Uterus (tissue), 4 donors: ENCODE measurements around the gene TSPAN9. TPM values are rescaled to one million over a fixed set of nuclear protein-coding genes. Genes with fewer than 3 reads are reported as not detected.

Experiments
- DNase-seq, 2 donors: peaks; one replicate each; pipeline ENCODE4 v3.0.0-alpha.2; 2019 to 2020
- H3K27ac ChIP-seq, 2 donors: fragments of 200-600 bp; sonication (generic); 1 replicate in 1 of 2; 2 replicates in 1 of 2; pipeline ENCODE4 v1.5.1; 2016 to 2018
- H3K27me3 ChIP-seq, 2 donors: fragments of 200-600 bp; sonication (generic); one replicate each; pipeline ENCODE4 v1.5.1; 2018 to 2019; ENCODE audit warnings: control low read depth in 1 of 2
- H3K36me3 ChIP-seq, 2 donors: fragments of 200-600 bp; sonication (generic); one replicate each; pipeline ENCODE4 v1.5.1; 2019; ENCODE audit warnings: control low read depth in 1 of 2
- H3K4me1 ChIP-seq, 2 donors: fragments of 200-600 bp; sonication (generic); one replicate each; pipeline ENCODE4 v1.5.1; 2018 to 2019; ENCODE audit warnings: control low read depth in 1 of 2
- H3K4me3 ChIP-seq, 2 donors: fragments of 200-600 bp; sonication (generic); 1 replicate in 1 of 2; 2 replicates in 1 of 2; pipeline ENCODE4 v1.5.1; 2018 to 2019; ENCODE audit warnings: mild to moderate bottlenecking in 1 of 2
- H3K9me3 ChIP-seq, 2 donors: fragments of 200-600 bp; sonication (generic); one replicate each; pipeline ENCODE4 v1.5.1; 2019; ENCODE audit warnings: control low read depth in 1 of 2
- POLR2A ChIP-seq, 2 donors: fragments of 450-650 bp; IDR thresholded peaks; one replicate each; pipeline ENCODE4 v1.6.1; 2016; ENCODE audit warnings: antibody characterized with exemption in 2 of 2, mild to moderate bottlenecking in 1 of 2, moderate library complexity in 1 of 2
- intact Hi-C: fragments of 100-400 bp; cut with DNase I; formaldehyde crosslinking; loops from one replicate; pipeline ENCODE4 v1.15.1; 2023; ENCODE audit warnings: low total_unique reads
- total RNA-seq, 4 donors: library from RNA; depleted of rRNA in 3 of 4; stranded (reverse); fragments of >200 nt in 3 of 4; gene quantifications; one replicate each; pipeline versions ENCODE4 v1.1.0 to v1.2.4, GENCODE V29; 2014 to 2023
- TF ChIP-seq, protein P1 (sequence below), 4 experiments: fragments of 200-600 bp in 2 of 4; fragments of 450-650 bp in 2 of 4; sonication (generic) in 2 of 4; IDR thresholded peaks; one replicate each; pipeline ENCODE4 v1.5.1; 2016 to 2019; ENCODE audit warnings: antibody characterized with exemption in 4 of 4, mild to moderate bottlenecking in 2 of 4, moderate library complexity in 1 of 4
- donor health status: DM: yes; HTN: yes; CAD: no.

Gene TSPAN9
- total RNA-seq, 4 donors from 2014 or later = 47.9 to 106 (median 65.1) TPM

DNA sequence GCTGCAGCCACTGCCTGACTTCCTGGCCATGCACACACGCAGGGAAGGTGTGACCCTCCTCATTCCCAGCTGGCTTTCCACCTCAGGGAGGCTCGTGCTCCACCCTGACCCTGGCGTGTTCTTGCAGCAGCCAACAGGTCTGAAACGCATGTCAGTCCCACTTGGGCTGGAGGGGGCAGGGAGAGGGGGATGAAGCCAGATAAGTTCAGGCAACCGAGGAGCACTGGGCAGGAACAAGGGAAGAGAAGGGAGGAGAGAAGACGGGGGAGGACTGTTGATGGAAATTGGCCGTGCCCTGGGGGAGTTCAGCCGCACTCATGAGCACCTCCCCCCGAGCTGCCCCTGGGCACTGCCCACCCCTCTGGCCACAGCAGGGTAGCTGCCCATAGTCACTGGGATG, 231.4 kb downstream of the TSPAN9 start:
- no peaks in the 10 kb centered on the region for H3K4me1 ChIP-seq
- H3K27ac ChIP-seq = no peak overlapping the region
- TF ChIP-seq POLR2A (IDR thresholded peaks at IDR 0.05) = no peak
- TF ChIP-seq, protein P1, sequence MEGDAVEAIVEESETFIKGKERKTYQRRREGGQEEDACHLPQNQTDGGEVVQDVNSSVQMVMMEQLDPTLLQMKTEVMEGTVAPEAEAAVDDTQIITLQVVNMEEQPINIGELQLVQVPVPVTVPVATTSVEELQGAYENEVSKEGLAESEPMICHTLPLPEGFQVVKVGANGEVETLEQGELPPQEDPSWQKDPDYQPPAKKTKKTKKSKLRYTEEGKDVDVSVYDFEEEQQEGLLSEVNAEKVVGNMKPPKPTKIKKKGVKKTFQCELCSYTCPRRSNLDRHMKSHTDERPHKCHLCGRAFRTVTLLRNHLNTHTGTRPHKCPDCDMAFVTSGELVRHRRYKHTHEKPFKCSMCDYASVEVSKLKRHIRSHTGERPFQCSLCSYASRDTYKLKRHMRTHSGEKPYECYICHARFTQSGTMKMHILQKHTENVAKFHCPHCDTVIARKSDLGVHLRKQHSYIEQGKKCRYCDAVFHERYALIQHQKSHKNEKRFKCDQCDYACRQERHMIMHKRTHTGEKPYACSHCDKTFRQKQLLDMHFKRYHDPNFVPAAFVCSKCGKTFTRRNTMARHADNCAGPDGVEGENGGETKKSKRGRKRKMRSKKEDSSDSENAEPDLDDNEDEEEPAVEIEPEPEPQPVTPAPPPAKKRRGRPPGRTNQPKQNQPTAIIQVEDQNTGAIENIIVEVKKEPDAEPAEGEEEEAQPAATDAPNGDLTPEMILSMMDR (IDR thresholded peaks at IDR 0.05) = no peak
- no peak overlapping the region for H3K4me3 ChIP-seq
- H3K27me3 ChIP-seq = no peaks in the 10 kb centered on the region
- no peaks in the 10 kb centered on the region for H3K9me3 ChIP-seq
- no peaks in the 10 kb centered on the region for H3K36me3 ChIP-seq
- intact Hi-C loops = no loop called here
- DNase-seq = no peak

DNA sequence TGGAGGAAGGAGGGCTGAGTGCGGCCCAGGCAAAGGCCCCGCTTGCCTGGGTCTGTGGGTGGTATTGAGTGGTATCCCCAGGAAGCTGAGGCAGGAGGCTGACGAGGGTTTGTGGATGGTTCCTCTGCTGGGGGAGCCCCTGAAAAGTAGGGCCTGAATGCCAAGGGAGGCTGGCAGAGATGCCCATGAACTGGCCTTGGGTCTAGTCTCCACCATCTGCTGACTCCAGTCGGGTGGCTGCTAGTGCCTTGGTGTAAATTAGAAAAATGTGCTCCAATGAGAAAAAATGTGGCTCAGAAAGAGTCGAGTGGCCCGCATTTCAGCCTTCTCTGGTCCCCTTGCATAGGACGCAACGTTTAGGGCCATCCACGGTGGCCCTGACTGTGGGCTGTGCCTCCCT, 232.6 kb downstream of the TSPAN9 start:
- H3K4me1 ChIP-seq = no peaks in the 10 kb centered on the region
- no peak overlapping the region for H3K27ac ChIP-seq
- H3K27me3 ChIP-seq = no peaks in the 10 kb centered on the region
- DNase-seq = no peak
- no peak for TF ChIP-seq POLR2A (IDR thresholded peaks at IDR 0.05)
- TF ChIP-seq, protein P1 (IDR thresholded peaks at IDR 0.05) = no peak
- intact Hi-C loops = no loop called here
- no peaks in the 10 kb centered on the region for H3K9me3 ChIP-seq
- H3K4me3 ChIP-seq = no peak overlapping the region
- H3K36me3 ChIP-seq = no peaks in the 10 kb centered on the region

DNA sequence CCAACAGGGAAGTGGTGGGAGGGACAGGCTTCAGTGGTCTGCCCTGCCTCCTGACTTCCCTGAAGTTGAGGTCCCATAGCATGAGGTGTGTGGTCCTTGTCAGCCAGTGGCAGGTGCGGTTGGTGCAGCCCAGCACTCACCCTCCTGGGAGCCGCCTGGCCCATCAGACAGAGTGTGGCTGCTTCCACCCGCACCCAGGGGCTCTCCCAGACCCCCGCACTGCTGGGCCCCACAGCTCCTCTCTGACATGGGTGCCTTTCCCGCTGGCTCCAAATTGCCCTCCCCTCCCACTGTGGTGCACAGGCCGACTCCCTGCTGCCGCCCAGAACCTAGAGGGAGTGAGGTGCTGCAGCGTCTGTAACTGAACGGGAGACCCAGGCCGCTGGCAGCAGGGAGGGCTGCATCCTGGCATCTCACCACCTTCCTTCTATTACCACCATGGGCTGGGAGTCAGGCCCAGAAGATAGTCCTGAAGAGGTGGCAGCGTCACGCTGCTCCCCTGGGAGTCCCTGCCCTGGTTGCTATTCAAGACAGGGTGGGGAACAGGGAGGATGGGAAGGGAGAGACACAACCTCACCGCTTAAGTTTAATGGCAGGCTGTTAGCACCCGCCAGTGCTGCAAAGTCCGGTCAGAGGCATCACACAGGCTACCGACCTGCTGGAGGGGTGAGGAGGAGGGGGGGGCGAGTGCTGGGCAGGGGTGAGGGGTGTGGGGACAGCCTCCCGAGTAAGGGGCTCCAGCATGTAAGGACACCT, 233.3 kb downstream of the TSPAN9 start:
- intact Hi-C loops = no loop called here
- Histone ChIP-seq H3K36me3 (no peaks in the 10 kb centered on the region), H3K27me3 (no peaks in the 10 kb centered on the region), H3K4me1 (no peaks in the 10 kb centered on the region), H3K4me3 (no peak overlapping the region), H3K27ac (no peak overlapping the region), H3K9me3 (no peaks in the 10 kb centered on the region)
- DNase-seq = no peak
- TF ChIP-seq, protein P1 (IDR thresholded peaks at IDR 0.05) = no peak
- no peak for TF ChIP-seq POLR2A (IDR thresholded peaks at IDR 0.05)

DNA sequence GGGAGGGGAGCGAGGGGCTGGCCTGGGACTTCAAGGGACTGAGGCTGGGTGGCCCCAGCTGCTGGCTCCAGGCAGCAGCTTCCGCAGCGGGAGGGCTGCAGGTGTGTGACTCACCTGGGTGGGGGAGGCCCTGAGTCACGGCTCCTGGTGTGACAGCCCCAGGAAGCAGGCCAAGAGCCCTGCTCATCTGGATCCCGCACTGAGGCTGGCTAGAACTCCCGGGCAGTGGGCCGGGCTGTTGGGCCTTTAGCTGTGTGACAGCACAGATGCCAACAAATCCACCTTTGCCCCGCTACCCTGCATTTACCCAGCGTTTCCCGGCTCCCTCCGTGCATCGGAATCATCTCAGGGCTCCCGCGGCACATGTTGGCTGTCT, 233.8 kb downstream of the TSPAN9 start:
- no peak for TF ChIP-seq POLR2A (IDR thresholded peaks at IDR 0.05)
- TF ChIP-seq, protein P1 (IDR thresholded peaks at IDR 0.05) = no peak
- intact Hi-C loops = no loop called here
- no peaks in the 10 kb centered on the region for H3K36me3 ChIP-seq
- no peaks in the 10 kb centered on the region for H3K9me3 ChIP-seq
- H3K4me3 ChIP-seq = no peak overlapping the region
- H3K27ac ChIP-seq = no peak overlapping the region
- no peak for DNase-seq
- H3K27me3 ChIP-seq = no peaks in the 10 kb centered on the region
- H3K4me1 ChIP-seq = no peaks in the 10 kb centered on the region

DNA sequence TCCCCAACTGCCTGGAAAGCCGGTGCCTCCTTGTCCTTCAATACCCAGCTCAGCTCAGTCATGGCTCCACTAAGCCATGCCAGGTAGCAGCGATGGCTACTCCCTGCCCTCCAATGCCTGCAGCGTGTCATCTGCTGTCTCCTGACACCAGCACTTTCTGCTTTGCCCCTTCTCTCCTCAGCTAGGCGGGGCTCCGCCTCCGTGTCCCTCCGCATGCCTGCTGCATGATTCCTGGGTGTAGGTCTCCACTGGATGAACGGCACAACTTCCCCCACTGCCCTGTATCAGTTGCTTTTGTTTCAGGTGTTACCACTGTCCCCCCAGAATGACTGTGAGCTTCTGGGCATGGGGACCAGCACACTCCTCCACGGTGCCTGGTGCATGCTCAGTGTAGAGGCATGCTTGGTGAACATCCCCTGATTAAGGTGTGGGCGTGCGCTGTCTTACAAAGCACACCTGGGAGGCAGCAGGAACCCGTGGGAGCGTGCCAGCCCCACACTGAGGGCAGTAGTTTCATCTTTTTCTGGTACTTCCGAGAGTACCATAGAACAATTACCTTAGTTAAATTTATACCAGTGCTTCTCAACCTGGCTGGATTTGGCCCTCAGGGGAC, 234.4 kb downstream of the TSPAN9 start:
- Histone ChIP-seq H3K27ac (no peak overlapping the region), H3K4me1 (no peaks in the 10 kb centered on the region), H3K4me3 (no peak overlapping the region), H3K36me3 (no peaks in the 10 kb centered on the region), H3K9me3 (no peaks in the 10 kb centered on the region), H3K27me3 (no peaks in the 10 kb centered on the region)
- TF ChIP-seq POLR2A (IDR thresholded peaks at IDR 0.05) = no peak
- TF ChIP-seq, protein P1 (IDR thresholded peaks at IDR 0.05) = no peak
- intact Hi-C loops = no loop called here
- no peak for DNase-seq
